ENCODE results near the gene HNF1A.

DNA sequence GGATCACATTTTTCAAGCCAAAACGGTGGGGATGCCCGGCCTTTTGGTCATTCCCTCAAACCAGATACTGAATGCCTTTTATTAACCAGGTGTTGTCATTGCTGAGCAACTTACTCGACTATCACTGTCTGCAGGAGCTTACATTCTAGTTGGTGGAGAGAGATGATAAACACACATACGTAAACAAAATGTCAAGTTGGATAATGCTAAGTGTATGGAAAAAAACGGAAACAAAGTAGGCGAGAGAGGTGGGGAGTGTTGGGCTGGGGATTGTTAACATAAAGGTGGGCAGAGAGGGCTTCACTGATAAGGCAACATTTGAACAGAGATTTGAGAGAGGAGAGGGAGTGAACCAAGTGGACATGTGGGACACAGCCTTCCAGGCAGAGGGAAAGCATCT lies 33.5 kb downstream of the HNF1A start:
- no peak for TF ChIP-seq POLR2A (IDR thresholded peaks at IDR 0.05; ENCODE audit: low read depth, low read length)
- TF ChIP-seq, protein P1, sequence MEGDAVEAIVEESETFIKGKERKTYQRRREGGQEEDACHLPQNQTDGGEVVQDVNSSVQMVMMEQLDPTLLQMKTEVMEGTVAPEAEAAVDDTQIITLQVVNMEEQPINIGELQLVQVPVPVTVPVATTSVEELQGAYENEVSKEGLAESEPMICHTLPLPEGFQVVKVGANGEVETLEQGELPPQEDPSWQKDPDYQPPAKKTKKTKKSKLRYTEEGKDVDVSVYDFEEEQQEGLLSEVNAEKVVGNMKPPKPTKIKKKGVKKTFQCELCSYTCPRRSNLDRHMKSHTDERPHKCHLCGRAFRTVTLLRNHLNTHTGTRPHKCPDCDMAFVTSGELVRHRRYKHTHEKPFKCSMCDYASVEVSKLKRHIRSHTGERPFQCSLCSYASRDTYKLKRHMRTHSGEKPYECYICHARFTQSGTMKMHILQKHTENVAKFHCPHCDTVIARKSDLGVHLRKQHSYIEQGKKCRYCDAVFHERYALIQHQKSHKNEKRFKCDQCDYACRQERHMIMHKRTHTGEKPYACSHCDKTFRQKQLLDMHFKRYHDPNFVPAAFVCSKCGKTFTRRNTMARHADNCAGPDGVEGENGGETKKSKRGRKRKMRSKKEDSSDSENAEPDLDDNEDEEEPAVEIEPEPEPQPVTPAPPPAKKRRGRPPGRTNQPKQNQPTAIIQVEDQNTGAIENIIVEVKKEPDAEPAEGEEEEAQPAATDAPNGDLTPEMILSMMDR (conservative IDR thresholded peaks at IDR 0.05; ENCODE audit: low read depth, low read length) = no peak
- no peak for TF ChIP-seq BHLHE40 (IDR thresholded peaks at IDR 0.05; ENCODE audit: low read depth, low read length)
- TF ChIP-seq RAD21 (IDR thresholded peaks at IDR 0.05; ENCODE audit: low read length) = no peak
- no peak for TF ChIP-seq SMC3 (IDR thresholded peaks at IDR 0.05; ENCODE audit: low read depth, low read length)
- no peak for TF ChIP-seq RCOR1 (IDR thresholded peaks at IDR 0.05; ENCODE audit: insufficient replicate concordance, low read length)

All from IMR-90 (cell line).